Measurements from ENCODE around the gene MEST. TPM values are rescaled to one million over a fixed set of nuclear protein-coding genes. Genes with fewer than 3 reads are reported as not detected.

The MEST gene
- total and polyA plus RNA-seq, 10 of the 15 experiments (the other 5 are each of a cell fraction or from before 2014, with no cell fraction given), result 1.0 to 18.2 (median 8.2) TPM

GRCh38 chr7:130483031-130483430 lies 8.9 kb upstream of the MEST start:
- Histone ChIP-seq H3K4me3 (no peak overlapping the region), H3K4me2 (ENCODE audit: control insufficient read depth, insufficient read depth) (no peak overlapping the region), H2AFZ (ENCODE audit: control insufficient read depth, low read depth, low read length) (no peak overlapping the region), H4K20me1 (ENCODE audit: control insufficient read depth, insufficient read depth) (no peaks in the 10 kb centered on the region), H3K27ac (ENCODE audit: control insufficient read depth, insufficient read depth) (no peak overlapping the region), H3K36me3 (ENCODE audit: control insufficient read depth in 2 of 2, insufficient read depth in 2 of 2, low read length in 1 of 2) (no peaks in the 10 kb centered on the region), H3K4me1 (ENCODE audit: control insufficient read depth, insufficient read depth, low read length) (peaks cover 11% of the 10 kb centered on the region), H3K9ac (ENCODE audit: control insufficient read depth, insufficient read depth, low read length) (no peak overlapping the region), H3K27me3 (replicated peaks in 1 of 2; ENCODE audit: control insufficient read depth in 2 of 2, insufficient read depth in 2 of 2, low read length in 1 of 2) (no peaks in the 10 kb centered on the region; a peak in 1 of 4 replicates), H3K9me3 (replicated peaks; ENCODE audit: control insufficient read depth, insufficient read depth, low read length) (no peaks in the 10 kb centered on the region; the same call in 2 of the 3 replicates), H3K79me2 (ENCODE audit: control insufficient read depth, insufficient read depth, low read length) (no peaks in the 10 kb centered on the region)
- intact Hi-C loops (cut with micrococcal nuclease; ENCODE audit: unreplicated experiment), result no loop called here
- ATAC-seq, result no peak
- FAIRE-seq, result no peak
- ChIA-PET CTCF (interaction anchor here (0.7 to 1.4 kb wide), 5 partner anchors 15 to 413 kb away, joined by 3 to 4 read pairs (median 3); partner anchors contain the start of gene CEP41), POLR2A (no interaction called here), RAD21 (ENCODE audit: unreplicated experiment) (no interaction called here), SMC1A (ENCODE audit: uncharacterized antibody, unreplicated experiment) (interaction anchor here (1.3 to 2.5 kb wide), 2 partner anchors 9 to 240 kb away, joined by 3 to 7 read pairs; no protein-coding TSS in a partner anchor)
- DNase-seq (ENCODE audit: low read depth, low spot score), result no peak
- WGBS (ENCODE audit: insufficient coverage, insufficient replicate concordance, low lambda C conversion rate, missing lambda C conversion rate), result 55% methylated on average over 3 of the region's 3 CpGs
- no TSS peak for BruUV-seq (replicated peaks)
- in situ Hi-C loops (cut with MboI), result no loop called here
- TF ChIP-seq SUPT20H (IDR thresholded peaks at IDR 0.05; ENCODE audit: borderline replicate concordance, control insufficient read depth, low read depth, low read length) (no peak), PAX5 (IDR thresholded peaks at IDR 0.05; ENCODE audit: borderline replicate concordance, low read depth, low read length) (no peak), CREB1 (IDR thresholded peaks at IDR 0.05; ENCODE audit: low read depth) (no peak), MYB (IDR thresholded peaks at IDR 0.05; ENCODE audit: borderline replicate concordance, low read depth, low read length) (no peak), JUNB (IDR thresholded peaks at IDR 0.05) (no peak), CEBPZ (IDR thresholded peaks at IDR 0.05; ENCODE audit: low read depth, low read length) (no peak), USF1 (IDR thresholded peaks at IDR 0.05; ENCODE audit: borderline replicate concordance, extremely low read length, insufficient read depth, low read depth, low read length) (no peak), REST (IDR thresholded peaks at IDR 0.05; ENCODE audit: low read depth, low read length) (no peak), NR2F1 (conservative IDR thresholded peaks at IDR 0.05) (no peak), ZNF592 (IDR thresholded peaks at IDR 0.05) (no peak), HDGF (IDR thresholded peaks at IDR 0.05) (no peak), RB1 (IDR thresholded peaks at IDR 0.05; ENCODE audit: borderline replicate concordance) (no peak), STAT3 (IDR thresholded peaks at IDR 0.05; ENCODE audit: low read depth, low read length) (no peak)

Data from GM12878 (cell line).